Activated naive CD4-positive, alpha-beta T cell (primary cell): ENCODE data around the gene POU6F2.
"Not testable (repeated sequence)": the region's sequence is repeated elsewhere in the genome, so short reads cannot be mapped to it uniquely, and the experiment has no call there.

Source experiments
- DNase-seq, 4 experiments: peaks; one replicate each; lab custom pipeline; 2025; lab: John Stamatoyannopoulos, UW

The POU6F2 gene

GRCh38 chr7:39304668-39305405 lies 327.1 kb downstream of the POU6F2 start:
- DNase-seq = no peak

DNA sequence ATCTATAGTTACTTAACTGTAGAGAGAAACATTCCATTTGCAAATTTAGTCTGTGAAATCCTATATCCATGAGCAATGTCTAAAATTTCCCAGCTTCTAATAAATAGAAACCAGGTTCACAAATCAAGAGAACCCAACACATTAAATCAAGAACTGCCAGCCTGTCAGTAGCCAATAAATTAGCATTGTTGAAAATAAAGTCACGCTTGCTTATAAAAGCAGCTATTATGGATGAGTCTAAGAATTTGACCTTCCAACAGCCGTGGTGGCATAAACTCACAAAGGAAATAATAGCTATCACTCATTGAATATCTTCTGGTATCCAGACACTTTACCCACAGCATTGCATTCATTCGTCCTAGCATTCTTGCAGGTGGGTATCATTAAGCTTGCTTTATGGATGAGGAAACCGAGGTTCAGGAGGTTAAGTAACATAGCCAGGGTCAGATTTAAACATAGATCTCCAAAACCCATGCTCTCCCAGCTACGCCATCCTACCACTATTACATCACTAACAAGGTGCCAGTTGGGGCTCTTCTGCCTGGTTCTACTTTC lies 328.4 kb downstream of the POU6F2 start:
- no peak for DNase-seq

DNA sequence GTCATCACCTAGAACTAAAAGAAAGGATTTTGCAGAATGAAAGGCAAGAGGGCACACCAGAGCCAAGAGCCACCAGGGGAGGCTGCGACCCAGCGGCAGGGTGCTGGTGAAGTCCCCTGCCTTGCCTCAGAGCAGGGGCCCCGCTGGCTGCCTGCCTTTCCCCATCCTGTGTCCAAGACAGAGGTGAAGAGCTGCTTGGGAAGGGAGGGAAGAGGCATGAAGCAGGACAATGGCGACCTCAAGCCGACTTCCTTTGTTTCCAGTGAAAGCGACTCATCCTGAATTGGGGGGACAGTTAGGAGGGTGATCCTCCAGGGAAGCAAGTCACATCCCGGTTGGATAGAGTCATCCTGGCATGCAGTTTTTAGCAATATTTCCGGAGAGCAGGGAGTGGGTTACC lies 333.0 kb downstream of the POU6F2 start:
- DNase-seq = no peak

DNA sequence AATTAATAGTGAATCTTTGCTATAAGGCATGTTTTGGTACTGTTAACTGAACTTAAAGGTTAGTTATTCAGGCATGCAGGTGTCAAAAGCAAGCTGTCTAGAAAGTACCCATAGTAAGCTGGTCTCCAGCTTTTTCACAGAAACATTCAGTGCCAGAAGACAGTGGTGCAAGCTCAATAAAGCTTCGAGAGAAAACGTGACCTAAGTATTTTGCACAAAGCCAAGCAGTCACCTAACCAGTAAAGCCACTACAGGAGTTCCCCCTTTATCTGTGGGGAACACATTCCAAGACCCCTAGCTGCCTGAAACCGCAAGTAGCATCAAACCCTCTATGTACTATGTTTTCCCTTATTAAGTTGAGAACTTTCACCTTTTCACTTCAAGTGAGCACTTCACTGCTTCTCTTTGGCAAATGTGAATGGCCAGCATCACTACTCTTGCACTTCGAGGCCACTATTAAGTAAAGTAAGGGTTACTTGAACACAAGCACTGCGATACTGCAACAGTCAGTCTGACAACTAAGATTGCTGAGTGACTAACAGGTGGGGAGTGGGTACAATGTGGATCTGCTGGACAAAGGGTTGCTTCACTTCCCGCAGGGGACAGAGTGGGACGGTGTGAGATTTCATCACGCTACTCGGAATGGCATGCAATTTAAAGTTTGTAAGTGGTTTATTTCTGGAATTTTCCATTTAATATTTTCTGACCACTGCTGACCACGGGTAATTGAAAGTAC lies 334.7 kb downstream of the POU6F2 start:
- no peak for DNase-seq

DNA sequence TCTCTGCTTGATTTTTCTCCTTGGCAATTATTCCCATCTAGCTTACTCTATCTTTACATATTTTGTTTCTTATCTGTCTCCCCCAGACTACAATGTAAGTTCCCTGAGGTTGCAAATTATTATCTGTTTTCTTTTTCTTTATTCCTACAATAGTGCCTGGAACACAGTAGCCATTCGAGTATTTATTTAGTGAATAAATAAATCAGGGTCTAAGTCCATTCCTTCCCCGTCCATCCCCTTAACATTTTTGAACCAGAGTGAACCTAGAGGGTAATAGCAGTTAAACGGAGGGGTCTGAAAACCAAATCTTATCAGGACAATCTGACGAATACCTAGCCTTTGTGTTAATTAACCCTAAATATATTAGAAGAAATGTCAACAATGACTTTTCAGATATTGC lies 335.7 kb downstream of the POU6F2 start:
- DNase-seq = no peak

DNA sequence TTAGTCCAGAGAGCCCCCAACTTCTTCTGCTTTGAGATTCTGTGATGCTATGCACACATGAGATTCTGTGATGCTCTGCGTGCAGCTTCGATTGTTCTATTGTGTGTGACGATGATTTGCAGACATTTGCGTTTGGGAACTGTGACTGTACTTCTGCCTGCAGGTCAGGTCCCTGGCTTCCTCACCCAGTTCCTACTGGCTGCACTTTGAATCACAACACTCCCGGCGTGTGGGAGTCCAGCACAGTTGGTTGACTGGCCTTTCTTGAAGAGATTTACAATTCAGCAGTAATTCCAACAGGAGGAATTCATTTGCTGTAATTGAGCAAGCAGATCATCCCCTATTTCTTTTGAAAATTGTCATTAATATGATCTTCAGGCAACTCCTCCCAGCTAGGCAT lies 336.3 kb downstream of the POU6F2 start:
- DNase-seq = no peak

DNA sequence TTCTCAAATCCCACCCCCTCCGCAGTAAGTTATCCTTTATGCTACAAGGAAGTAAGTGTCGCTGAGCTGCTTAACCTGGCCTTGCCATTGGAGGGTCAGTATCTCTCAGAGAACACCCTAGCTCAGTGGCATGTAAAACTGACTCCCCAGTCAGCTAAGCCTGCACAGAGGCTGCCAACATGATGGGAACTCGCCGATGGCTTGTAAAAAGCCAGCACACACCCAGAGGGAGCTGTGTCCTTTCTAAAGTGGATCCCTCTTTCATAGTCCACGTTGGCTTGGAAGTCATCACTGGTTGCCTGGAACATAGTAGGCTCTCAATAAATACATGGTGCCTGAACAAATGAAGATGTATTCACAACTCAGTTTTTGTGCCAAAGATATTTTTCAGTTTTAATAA lies 339.4 kb downstream of the POU6F2 start:
- DNase-seq = no peak

- DNase-seq = no peak
Measured at GRCh38 chr7:39317896-39318295, 340.2 kb downstream of the POU6F2 start.

DNA sequence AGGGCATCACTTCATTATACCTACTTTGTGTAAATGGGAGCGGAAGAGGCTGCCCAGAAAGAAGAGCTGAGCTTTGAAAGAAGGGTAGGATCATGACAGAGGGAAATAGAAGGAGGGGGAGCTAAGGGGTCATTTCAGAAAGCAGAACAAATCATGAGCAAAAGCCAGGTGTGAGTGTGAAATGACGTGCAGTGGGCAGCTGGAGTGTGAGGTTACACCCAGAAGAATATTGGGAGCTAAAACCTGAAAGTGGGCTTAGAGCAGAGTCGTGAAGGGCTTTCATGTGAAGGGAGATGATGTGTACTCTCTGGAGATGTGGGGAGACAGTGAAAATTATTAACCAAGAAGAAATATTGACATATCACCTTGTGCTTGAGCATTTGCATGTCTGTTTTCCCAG lies 343.5 kb downstream of the POU6F2 start:
- no peak for DNase-seq

GRCh38 chr7:39321909-39322498 lies 344.3 kb downstream of the POU6F2 start:
- DNase-seq = no peak

DNA sequence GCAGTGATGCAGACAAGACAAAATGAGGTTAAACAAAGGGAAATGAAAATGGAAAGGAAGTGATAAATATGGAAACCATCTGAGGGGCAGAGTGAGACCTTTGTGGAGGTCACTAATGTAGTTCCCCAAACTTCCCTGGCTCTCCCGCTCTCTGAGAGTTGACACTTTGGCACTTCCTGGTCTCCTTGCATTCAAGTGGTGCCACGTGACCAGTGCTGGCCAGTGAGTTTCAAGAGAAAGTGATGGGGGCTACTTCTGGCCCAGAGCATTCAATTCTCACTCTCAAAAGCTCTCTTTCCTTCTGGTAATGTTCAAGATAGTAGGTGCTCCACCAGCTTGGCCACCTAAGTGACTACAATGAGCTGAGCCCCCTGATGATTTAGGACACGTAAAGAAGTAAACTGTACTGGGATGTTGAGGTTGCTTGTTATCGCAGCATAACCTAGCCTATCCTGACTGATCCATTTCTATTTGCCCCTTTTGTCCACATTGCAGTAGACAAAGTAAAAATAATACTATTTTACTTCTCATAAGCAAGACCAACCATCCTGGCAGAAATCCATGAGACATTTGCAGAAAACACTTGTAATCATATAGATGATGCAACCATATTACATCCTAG lies 346.5 kb downstream of the POU6F2 start:
- DNase-seq = no peak

DNA sequence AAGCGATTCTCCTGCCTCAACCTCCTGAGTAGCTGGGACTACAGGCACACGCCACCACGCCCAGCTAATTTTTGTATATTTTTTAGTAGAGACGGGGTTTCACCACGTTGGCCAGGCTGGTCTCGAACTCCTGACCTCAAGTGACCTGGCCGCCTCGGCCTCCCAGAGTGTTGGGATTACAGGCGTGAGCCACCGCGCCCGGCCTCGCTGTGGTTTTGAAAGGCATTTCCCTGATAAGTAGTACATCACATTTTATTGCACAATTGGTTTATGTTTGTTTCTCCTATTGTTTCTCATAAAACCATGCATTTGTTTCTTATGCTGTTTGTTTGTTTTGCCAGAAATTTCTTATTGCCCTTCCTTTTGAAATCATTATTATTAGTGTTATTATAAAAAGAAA lies 353.9 kb downstream of the POU6F2 start:
- not testable (repeated sequence) for DNase-seq

DNA sequence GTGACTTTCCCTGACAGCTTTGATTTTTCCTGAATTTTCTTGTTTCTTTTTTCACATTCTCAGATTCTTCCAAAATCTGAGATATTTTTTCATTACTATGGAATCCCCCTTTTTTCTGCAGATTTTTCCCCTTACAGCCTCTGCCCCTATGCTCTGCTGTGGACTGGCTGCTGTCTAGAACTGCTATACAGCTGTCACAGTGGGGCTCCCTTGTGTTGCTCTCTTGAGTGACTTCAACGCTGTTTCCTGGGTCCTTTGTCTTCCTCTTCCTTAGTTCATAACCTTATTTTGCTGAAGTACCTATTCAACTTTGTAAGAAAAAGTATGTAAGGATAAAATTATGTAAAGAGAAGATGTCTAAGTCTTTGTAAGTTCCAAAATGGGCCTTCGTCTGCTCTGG lies 354.4 kb downstream of the POU6F2 start:
- DNase-seq = no peak

DNA sequence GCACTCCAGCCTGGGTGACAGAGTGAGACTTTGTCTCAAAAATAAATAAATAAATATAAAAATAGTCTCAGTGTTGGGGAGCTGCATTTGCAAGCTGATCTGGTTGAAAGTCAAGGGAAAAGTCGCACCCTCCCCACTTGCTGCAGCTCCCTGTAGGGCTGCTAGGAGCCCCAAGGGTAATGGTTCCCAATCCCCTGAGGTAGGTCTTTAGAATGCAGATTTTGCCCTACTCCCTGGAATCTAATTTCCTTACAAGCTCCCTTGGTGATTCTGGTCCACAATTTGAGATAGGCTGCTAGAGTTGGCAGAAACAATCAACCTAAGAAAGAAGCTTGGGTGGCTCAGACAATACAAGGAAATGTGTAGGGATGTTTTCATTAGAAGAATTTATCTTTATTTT lies 356.0 kb downstream of the POU6F2 start:
- DNase-seq = no peak

- DNase-seq = no peak
Measured at GRCh38 chr7:39336442-39336841, 358.7 kb downstream of the POU6F2 start.

- no peak for DNase-seq
Measured at GRCh38 chr7:39338716-39339115, 361.0 kb downstream of the POU6F2 start.

GRCh38 chr7:39339591-39339990 lies 361.9 kb downstream of the POU6F2 start:
- DNase-seq = no peak

DNA sequence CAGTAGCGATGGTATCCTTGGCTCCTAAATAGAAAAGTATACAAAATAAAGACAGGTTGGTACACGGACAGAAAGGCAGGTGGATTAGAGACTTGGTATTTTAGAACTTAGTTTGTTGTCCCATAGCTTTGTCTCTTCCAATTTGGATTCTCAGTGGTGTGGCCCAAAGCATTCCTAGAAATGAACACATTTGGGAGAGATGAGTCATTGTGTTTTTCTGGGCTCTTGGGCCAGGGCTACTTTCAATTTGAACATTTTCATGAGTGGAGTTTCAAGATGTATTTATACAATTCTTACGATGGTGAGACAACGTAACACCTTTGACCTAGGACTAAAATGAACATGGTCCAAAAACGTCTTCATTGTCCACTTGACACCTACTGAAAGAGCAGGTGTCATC lies 363.4 kb downstream of the POU6F2 start:
- no peak for DNase-seq

DNA sequence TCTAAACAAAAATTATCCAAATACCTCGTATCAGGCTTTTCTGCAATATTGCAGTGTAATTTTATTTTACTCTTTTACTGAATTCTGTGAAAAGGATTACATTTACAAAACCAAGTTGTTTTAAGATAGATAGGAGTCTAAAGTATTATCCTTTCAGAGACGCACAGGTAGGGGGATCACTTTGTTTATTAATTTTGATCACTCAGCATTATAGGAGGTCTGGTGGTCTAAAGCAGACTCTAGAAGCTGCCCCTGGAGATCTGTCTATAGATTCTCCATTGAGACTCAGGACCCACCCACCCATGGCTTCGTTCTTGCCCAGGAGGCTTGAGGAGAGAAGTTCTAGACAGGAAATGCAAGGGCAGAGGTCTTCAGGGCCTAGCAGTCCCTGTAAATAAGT lies 365.1 kb downstream of the POU6F2 start:
- no peak for DNase-seq

GRCh38 chr7:39349452-39350123 lies 371.9 kb downstream of the POU6F2 start:
- DNase-seq = no peak

- no peak for DNase-seq
Measured at GRCh38 chr7:39353615-39354376, 376.1 kb downstream of the POU6F2 start.
